GM23338 (cell line): ENCODE results near the gene RNF41. TPM values are rescaled to one million over a fixed set of nuclear protein-coding genes. Genes with fewer than 3 reads are reported as not detected.

Experiments used
- ATAC-seq: fragments of 200-7000 bp; cut with Tn5 transposase; 3 replicates; pipeline ENCODE4 v1.9.1; 2020
- DNase-seq: peaks from one replicate; pipeline ENCODE4 v3.0.0-alpha.2; 2015; ENCODE audit warnings: low spot score
- H2AFZ ChIP-seq: fragments of 200-600 bp; sonication (generic); 2 replicates; pipeline ENCODE4 v1.8.0; 2016; ENCODE audit warnings: antibody characterized with exemption, mild to moderate bottlenecking, moderate library complexity
- H3F3A ChIP-seq: fragments of 200-600 bp; sonication (generic); replicated peaks from 2 replicates; pipeline ENCODE4 v1.8.0; 2017; ENCODE audit warnings: antibody characterized with exemption, mixed run types, low read depth
- H3K27ac ChIP-seq: fragments of 200-600 bp; sonication (generic); 2 replicates; pipeline ENCODE4 v1.6.1; 2016; ENCODE audit warnings: low read depth
- H3K27me3 ChIP-seq: fragments of 200-600 bp; sonication (generic); 2 replicates; pipeline ENCODE4 v1.8.0; 2016; ENCODE audit warnings: mild to moderate bottlenecking, mixed run types, moderate library complexity; ENCODE audit not compliant: insufficient read depth
- H3K36me3 ChIP-seq: fragments of 200-600 bp; sonication (generic); 2 replicates; pipeline ENCODE4 v1.8.0; 2016; ENCODE audit warnings: mild to moderate bottlenecking; ENCODE audit not compliant: insufficient read depth
- H3K4me1 ChIP-seq: fragments of 200-600 bp; sonication (generic); 2 replicates; pipeline ENCODE4 v1.8.0; 2016; ENCODE audit warnings: mild to moderate bottlenecking, moderate library complexity; ENCODE audit not compliant: insufficient read depth
- H3K4me2 ChIP-seq: fragments of 200-600 bp; sonication (generic); 2 replicates; pipeline ENCODE4 v1.7.1; 2017; ENCODE audit warnings: mixed run types
- H3K4me3 ChIP-seq: fragments of 200-600 bp; sonication (generic); 2 replicates; pipeline ENCODE4 v1.6.1; 2016; ENCODE audit warnings: mixed run types
- H3K79me2 ChIP-seq: fragments of 200-600 bp; sonication (generic); replicated peaks from 2 replicates; pipeline ENCODE4 v1.8.0; 2017; ENCODE audit warnings: mild to moderate bottlenecking; ENCODE audit not compliant: insufficient read depth
- H3K9me2 ChIP-seq: fragments of 200-600 bp; sonication (generic); 2 replicates; pipeline ENCODE4 v1.8.0; 2017; ENCODE audit not compliant: insufficient read depth
- H4K20me1 ChIP-seq: fragments of 200-600 bp; sonication (generic); replicated peaks from 2 replicates; pipeline ENCODE4 v1.8.0; 2017; ENCODE audit warnings: mild to moderate bottlenecking; ENCODE audit not compliant: insufficient read depth
- H3K27ac Mint-ChIP-seq: 2 replicates; pipeline ENCODE4 v1.8.0; 2020; ENCODE audit warnings: inconsistent platforms, mild to moderate bottlenecking, moderate library complexity, mixed read lengths
- H3K27me3 Mint-ChIP-seq: 3 replicates; pipeline ENCODE4 v1.8.0; 2022; ENCODE audit warnings: low read depth, mild to moderate bottlenecking, moderate library complexity, mixed read lengths, inconsistent platforms; ENCODE audit not compliant: insufficient read depth, poor library complexity
- H3K36me3 Mint-ChIP-seq: 3 replicates; pipeline ENCODE4 v1.8.0; 2021; ENCODE audit warnings: low read depth, mild to moderate bottlenecking, inconsistent platforms, moderate library complexity, mixed read lengths
- H3K4me1 Mint-ChIP-seq: 3 replicates; pipeline ENCODE4 v1.8.0; 2020; ENCODE audit warnings: mild to moderate bottlenecking, inconsistent platforms, mixed read lengths
- H3K4me3 Mint-ChIP-seq: 3 replicates; pipeline ENCODE4 v1.8.0; 2021; ENCODE audit warnings: moderate library complexity, mild to moderate bottlenecking, inconsistent platforms, mixed read lengths
- H3K9me3 Mint-ChIP-seq: 3 replicates; pipeline ENCODE4 v1.8.0; 2020; ENCODE audit warnings: moderate library complexity, mild to moderate bottlenecking, inconsistent platforms, mixed read lengths
- CREB1 ChIP-seq: fragments of 250-450 bp; sonication (Bioruptor Pico); IDR thresholded peaks from 2 replicates; pipeline ENCODE4 v1.5.0; 2020; ENCODE audit warnings: low read depth, mild to moderate bottlenecking, moderate library complexity
- EZH2 ChIP-seq: fragments of 200-600 bp; sonication (generic); IDR thresholded peaks from one replicate; pipeline ENCODE4 v1.8.0; 2017; ENCODE audit warnings: antibody characterized with exemption, mild to moderate bottlenecking, low read depth; ENCODE audit not compliant: unreplicated experiment
- EZH2phosphoT487 ChIP-seq: fragments of 200-600 bp; sonication (generic); IDR thresholded peaks from one replicate; pipeline ENCODE4 v1.8.1; 2018; ENCODE audit warnings: antibody characterized with exemption; ENCODE audit not compliant: unreplicated experiment
- JUNB ChIP-seq: IDR thresholded peaks from one replicate; pipeline ENCODE4 v1.6.1; 2016; ENCODE audit warnings: antibody characterized with exemption; ENCODE audit not compliant: unreplicated experiment
- NANOG ChIP-seq: IDR thresholded peaks from 2 replicates; pipeline ENCODE4 v1.6.1; 2016; ENCODE audit warnings: antibody characterized with exemption, borderline replicate concordance
- POLR2AphosphoS5 ChIP-seq: IDR thresholded peaks from 2 replicates; pipeline ENCODE4 v1.6.1; 2016; ENCODE audit warnings: antibody characterized with exemption, low read depth
- STAT1 ChIP-seq: IDR thresholded peaks from one replicate; pipeline ENCODE4 v1.6.1; 2016; ENCODE audit warnings: antibody characterized with exemption; ENCODE audit not compliant: unreplicated experiment
- ZNF114 ChIP-seq: fragments of 250-450 bp; sonication (Bioruptor Pico); IDR thresholded peaks from 2 replicates; pipeline ENCODE4 v1.5.0; 2020; ENCODE audit warnings: mild to moderate bottlenecking, moderate library complexity
- ZNF331 ChIP-seq: fragments of 250-450 bp; sonication (Bioruptor Pico); IDR thresholded peaks from 2 replicates; pipeline ENCODE4 v1.5.0; 2020; ENCODE audit warnings: low read depth, mild to moderate bottlenecking, moderate library complexity
- polyA plus RNA-seq: library from polyadenylated mRNA; unstranded; fragments of >200 nt; fragmentation: Nextera tagmentation; extraction: Ambion mirVana; gene quantifications from 2 replicates; pipeline ENCODE4 v1.2.1, GENCODE V29; 2016
- total RNA-seq: library from RNA; depleted of rRNA; stranded (reverse); fragments of >200 nt; shearing (Covaris generic); gene quantifications from 2 replicates; pipeline ENCODE4 v1.2.3, GENCODE V29; 2014
- TF ChIP-seq, protein P1 (sequence below), 2 experiments: fragments of 200-600 bp in 1 of 2; sonication (generic) in 1 of 2; conservative IDR thresholded peaks; 2 replicates each; pipeline versions ENCODE4 v1.5.1 to v1.6.1; 2016 to 2017; ENCODE audit warnings: antibody characterized with exemption in 2 of 2, low read depth in 2 of 2, mild to moderate bottlenecking in 2 of 2, moderate library complexity in 1 of 2
- TF ChIP-seq, protein P2 (sequence below): fragments of 250-450 bp; sonication (Bioruptor Pico); IDR thresholded peaks from 2 replicates; pipeline ENCODE4 v1.5.0; 2020; ENCODE audit warnings: mild to moderate bottlenecking, moderate library complexity
- TF ChIP-seq, protein P3 (sequence below): IDR thresholded peaks from 2 replicates; pipeline ENCODE4 v1.6.1; 2016; ENCODE audit warnings: antibody characterized with exemption
- TF ChIP-seq, protein P4 (sequence below): IDR thresholded peaks from one replicate; pipeline ENCODE4 v1.6.1; 2018; ENCODE audit warnings: antibody characterized with exemption; ENCODE audit not compliant: unreplicated experiment

RNF41 gene
- total and polyA plus RNA-seq, 2 experiments from 2014 or later: 15.3 to 77.1 TPM

DNA sequence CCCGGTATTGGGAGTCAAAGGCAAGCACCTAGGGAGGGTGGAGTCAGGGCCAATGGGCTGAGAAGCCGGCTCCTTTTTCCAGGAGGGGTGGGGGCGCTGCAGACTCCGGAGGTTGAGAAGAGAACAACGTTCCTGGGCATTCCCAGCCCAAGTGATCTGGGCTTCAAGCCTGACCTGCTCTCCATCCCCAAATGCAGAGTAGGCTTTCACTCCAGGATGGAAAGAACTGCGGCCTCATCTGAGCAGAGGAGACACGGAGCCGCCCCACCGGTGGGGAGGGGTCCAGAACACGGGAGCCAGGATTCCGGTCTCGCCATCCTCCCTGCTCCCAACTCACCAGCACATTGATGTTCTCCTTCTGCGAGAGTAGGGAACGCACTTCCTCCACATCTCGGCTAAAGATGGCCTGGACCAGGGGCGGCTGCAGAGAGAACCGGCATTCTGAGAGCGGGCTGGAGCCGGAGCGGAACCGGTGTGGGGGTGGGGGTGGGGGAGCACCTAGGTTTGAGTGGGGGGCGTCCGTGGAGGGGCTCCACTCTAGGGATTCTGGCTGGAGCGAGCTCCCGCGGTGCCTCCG, 35.9 kb upstream of the RNF41 start:
- Histone ChIP-seq H3K9me2 (no peaks in the 10 kb centered on the region), H3K27me3 (no peaks in the 10 kb centered on the region), H3K79me2 (peaks cover 13% of the 10 kb centered on the region; the same call in 1 of the 2 replicates), H3K36me3 (peaks cover 39% of the 10 kb centered on the region), H3K4me3 (peak overlapping the region; percentile 95), H4K20me1 (peaks cover 16% of the 10 kb centered on the region), H3F3A (peaks cover 27% of the 10 kb centered on the region), H3K4me1 (peaks cover 17% of the 10 kb centered on the region), H3K27ac (peak overlapping the region; percentile 84), H3K4me2 (peak overlapping the region; percentile 99), H2AFZ (peak overlapping the region; percentile 84)
- DNase-seq: peak; percentile 87
- Mint-ChIP-seq H3K9me3 (no peaks in the 10 kb centered on the region; the same call in 1 of the 3 replicates), H3K36me3 (peaks cover 39% of the 10 kb centered on the region), H3K4me3 (peak overlapping the region; percentile 94), H3K27me3 (peaks cover 18% of the 10 kb centered on the region), H3K4me1 (peaks cover 18% of the 10 kb centered on the region), H3K27ac (peak overlapping the region; percentile 85)
- peak; percentile 80 for ATAC-seq
- no peak for TF ChIP-seq STAT1
- no peak for TF ChIP-seq NANOG
- TF ChIP-seq, protein P1, sequence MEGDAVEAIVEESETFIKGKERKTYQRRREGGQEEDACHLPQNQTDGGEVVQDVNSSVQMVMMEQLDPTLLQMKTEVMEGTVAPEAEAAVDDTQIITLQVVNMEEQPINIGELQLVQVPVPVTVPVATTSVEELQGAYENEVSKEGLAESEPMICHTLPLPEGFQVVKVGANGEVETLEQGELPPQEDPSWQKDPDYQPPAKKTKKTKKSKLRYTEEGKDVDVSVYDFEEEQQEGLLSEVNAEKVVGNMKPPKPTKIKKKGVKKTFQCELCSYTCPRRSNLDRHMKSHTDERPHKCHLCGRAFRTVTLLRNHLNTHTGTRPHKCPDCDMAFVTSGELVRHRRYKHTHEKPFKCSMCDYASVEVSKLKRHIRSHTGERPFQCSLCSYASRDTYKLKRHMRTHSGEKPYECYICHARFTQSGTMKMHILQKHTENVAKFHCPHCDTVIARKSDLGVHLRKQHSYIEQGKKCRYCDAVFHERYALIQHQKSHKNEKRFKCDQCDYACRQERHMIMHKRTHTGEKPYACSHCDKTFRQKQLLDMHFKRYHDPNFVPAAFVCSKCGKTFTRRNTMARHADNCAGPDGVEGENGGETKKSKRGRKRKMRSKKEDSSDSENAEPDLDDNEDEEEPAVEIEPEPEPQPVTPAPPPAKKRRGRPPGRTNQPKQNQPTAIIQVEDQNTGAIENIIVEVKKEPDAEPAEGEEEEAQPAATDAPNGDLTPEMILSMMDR (conservative IDR thresholded peaks at IDR 0.05; ENCODE audit: low read depth in 2 of 2): no peak; a peak in 1 of 4 replicates
- TF ChIP-seq, protein P2, sequence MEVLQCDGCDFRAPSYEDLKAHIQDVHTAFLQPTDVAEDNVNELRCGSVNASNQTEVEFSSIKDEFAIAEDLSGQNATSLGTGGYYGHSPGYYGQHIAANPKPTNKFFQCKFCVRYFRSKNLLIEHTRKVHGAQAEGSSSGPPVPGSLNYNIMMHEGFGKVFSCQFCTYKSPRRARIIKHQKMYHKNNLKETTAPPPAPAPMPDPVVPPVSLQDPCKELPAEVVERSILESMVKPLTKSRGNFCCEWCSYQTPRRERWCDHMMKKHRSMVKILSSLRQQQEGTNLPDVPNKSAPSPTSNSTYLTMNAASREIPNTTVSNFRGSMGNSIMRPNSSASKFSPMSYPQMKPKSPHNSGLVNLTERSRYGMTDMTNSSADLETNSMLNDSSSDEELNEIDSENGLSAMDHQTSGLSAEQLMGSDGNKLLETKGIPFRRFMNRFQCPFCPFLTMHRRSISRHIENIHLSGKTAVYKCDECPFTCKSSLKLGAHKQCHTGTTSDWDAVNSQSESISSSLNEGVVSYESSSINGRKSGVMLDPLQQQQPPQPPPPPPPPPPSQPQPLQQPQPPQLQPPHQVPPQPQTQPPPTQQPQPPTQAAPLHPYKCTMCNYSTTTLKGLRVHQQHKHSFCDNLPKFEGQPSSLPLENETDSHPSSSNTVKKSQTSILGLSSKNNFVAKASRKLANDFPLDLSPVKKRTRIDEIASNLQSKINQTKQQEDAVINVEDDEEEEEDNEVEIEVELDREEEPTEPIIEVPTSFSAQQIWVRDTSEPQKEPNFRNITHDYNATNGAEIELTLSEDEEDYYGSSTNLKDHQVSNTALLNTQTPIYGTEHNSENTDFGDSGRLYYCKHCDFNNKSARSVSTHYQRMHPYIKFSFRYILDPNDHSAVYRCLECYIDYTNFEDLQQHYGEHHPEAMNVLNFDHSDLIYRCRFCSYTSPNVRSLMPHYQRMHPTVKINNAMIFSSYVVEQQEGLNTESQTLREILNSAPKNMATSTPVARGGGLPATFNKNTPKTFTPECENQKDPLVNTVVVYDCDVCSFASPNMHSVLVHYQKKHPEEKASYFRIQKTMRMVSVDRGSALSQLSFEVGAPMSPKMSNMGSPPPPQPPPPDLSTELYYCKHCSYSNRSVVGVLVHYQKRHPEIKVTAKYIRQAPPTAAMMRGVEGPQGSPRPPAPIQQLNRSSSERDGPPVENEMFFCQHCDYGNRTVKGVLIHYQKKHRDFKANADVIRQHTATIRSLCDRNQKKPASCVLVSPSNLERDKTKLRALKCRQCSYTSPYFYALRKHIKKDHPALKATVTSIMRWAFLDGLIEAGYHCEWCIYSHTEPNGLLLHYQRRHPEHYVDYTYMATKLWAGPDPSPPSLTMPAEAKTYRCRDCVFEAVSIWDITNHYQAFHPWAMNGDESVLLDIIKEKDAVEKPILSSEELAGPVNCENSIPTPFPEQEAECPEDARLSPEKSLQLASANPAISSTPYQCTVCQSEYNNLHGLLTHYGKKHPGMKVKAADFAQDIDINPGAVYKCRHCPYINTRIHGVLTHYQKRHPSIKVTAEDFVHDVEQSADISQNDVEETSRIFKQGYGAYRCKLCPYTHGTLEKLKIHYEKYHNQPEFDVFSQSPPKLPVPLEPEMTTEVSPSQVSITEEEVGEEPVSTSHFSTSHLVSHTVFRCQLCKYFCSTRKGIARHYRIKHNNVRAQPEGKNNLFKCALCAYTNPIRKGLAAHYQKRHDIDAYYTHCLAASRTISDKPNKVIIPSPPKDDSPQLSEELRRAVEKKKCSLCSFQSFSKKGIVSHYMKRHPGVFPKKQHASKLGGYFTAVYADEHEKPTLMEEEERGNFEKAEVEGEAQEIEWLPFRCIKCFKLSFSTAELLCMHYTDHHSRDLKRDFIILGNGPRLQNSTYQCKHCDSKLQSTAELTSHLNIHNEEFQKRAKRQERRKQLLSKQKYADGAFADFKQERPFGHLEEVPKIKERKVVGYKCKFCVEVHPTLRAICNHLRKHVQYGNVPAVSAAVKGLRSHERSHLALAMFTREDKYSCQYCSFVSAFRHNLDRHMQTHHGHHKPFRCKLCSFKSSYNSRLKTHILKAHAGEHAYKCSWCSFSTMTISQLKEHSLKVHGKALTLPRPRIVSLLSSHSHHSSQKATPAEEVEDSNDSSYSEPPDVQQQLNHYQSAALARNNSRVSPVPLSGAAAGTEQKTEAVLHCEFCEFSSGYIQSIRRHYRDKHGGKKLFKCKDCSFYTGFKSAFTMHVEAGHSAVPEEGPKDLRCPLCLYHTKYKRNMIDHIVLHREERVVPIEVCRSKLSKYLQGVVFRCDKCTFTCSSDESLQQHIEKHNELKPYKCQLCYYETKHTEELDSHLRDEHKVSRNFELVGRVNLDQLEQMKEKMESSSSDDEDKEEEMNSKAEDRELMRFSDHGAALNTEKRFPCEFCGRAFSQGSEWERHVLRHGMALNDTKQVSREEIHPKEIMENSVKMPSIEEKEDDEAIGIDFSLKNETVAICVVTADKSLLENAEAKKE (CRISPR knock-in tag): no peak
- no peak for TF ChIP-seq ZNF331 (CRISPR knock-in tag)
- no peak for TF ChIP-seq JUNB
- TF ChIP-seq POLR2AphosphoS5: no peak; the same call in none of the 2 replicates
- no peak for TF ChIP-seq ZNF114 (CRISPR knock-in tag)
- no peak for TF ChIP-seq EZH2phosphoT487
- TF ChIP-seq CREB1 (CRISPR knock-in tag): no peak
- TF ChIP-seq, protein P3, sequence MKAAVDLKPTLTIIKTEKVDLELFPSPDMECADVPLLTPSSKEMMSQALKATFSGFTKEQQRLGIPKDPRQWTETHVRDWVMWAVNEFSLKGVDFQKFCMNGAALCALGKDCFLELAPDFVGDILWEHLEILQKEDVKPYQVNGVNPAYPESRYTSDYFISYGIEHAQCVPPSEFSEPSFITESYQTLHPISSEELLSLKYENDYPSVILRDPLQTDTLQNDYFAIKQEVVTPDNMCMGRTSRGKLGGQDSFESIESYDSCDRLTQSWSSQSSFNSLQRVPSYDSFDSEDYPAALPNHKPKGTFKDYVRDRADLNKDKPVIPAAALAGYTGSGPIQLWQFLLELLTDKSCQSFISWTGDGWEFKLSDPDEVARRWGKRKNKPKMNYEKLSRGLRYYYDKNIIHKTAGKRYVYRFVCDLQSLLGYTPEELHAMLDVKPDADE: no peak
- no peak for TF ChIP-seq EZH2
- TF ChIP-seq, protein P4, sequence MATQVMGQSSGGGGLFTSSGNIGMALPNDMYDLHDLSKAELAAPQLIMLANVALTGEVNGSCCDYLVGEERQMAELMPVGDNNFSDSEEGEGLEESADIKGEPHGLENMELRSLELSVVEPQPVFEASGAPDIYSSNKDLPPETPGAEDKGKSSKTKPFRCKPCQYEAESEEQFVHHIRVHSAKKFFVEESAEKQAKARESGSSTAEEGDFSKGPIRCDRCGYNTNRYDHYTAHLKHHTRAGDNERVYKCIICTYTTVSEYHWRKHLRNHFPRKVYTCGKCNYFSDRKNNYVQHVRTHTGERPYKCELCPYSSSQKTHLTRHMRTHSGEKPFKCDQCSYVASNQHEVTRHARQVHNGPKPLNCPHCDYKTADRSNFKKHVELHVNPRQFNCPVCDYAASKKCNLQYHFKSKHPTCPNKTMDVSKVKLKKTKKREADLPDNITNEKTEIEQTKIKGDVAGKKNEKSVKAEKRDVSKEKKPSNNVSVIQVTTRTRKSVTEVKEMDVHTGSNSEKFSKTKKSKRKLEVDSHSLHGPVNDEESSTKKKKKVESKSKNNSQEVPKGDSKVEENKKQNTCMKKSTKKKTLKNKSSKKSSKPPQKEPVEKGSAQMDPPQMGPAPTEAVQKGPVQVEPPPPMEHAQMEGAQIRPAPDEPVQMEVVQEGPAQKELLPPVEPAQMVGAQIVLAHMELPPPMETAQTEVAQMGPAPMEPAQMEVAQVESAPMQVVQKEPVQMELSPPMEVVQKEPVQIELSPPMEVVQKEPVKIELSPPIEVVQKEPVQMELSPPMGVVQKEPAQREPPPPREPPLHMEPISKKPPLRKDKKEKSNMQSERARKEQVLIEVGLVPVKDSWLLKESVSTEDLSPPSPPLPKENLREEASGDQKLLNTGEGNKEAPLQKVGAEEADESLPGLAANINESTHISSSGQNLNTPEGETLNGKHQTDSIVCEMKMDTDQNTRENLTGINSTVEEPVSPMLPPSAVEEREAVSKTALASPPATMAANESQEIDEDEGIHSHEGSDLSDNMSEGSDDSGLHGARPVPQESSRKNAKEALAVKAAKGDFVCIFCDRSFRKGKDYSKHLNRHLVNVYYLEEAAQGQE: no peak
